8988T (cell line): Measurements from ENCODE around the gene BBX.

Experiments
- DNase-seq: peaks from one replicate; pipeline ENCODE4 v3.0.0; 2011

The BBX gene

DNA sequence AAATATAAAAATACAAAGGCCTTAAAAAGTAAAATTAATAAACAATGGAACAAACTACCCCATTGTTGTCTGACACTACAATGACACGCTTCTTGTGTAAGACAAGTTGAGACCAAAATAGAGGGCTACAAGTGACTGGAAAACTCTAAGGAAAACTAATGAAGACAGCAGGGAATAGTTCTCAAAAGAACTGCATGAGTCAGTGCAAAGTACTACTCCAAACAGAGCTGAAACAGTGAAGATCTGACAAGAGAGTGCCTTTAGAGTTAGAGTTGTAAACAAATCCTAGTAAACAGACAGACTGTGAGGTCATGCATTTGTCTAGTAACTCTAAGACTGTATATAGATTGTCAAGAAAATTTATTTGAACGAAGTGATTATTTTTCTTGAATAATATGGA, 233.9 kb downstream of the BBX start:
- DNase-seq: no peak

DNA sequence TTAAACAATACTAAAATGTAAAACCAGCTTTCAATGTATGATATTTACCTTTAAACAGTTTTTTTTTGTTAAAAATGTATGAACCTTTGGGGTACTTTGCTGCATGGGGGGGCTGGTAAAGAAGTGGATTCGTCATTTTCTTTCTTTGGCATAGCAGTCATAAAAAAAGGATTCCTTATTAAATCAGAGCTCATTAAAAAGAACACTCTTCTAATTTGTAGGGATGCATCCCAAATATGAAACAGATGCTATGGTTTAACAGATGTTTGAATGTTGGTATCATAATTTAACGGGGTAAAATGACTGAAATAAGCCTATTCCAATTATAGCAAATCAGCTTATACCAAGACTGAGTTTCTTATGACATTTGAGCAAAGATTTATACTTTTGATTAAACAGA, 234.4 kb downstream of the BBX start:
- DNase-seq: no peak

DNA sequence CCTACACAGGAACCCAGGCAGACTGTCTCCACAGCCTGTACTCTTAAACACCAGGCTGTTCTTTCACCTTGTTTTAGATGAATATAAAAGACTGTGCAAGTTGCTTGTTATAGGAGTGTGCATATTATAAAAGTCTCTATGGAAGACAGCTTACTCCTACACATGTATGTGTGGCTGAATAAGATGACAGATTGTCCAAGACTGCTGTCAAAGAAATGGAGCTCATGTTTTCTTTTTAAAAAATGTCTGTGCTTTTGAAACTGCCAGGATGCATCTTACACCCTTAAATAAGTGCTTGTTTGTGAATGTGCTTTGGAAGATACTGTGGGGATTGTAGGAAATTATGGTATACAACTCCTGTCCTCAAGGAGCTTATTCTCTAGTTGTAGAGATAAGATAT, 237.4 kb downstream of the BBX start:
- no peak for DNase-seq

DNA sequence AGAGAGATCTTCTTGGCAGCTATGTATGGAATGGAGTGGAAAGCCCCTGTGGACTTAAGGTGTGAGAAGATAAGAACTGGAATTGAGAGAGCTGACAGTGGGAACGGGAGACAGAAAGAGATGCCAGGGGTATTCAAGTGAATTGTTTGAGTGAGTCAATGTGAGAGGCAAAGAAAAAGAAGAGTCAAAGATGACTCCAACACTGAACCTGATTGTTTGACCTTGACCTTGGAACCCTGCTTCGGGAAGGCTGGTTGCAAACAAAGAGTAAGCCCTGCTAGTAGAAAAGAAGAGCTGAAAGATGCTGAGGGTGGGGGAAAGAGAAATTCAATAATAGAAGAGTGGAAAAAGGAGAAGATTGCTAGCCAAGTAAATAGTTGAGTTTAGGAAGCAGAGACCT, 238.6 kb downstream of the BBX start:
- DNase-seq: no peak

DNA sequence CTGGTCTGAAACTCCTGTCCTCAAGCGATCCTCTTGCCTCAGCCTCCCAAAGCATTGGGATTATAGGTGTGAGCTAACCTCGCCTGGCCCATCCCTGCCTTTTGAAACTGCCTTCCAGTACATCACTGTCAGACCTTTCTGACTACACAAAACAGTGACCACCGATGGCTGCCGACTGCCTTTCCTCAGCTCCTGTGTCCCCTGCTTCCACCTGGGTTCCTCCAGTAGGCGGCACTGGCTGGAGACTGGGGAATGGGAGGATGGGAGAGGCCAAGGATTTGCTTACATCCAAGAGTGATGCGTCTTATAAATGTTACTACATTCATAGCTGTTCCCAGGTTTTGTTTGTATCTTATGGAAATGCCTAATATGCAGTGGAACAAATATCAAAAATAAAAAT, 242.8 kb downstream of the BBX start:
- no peak for DNase-seq

DNA sequence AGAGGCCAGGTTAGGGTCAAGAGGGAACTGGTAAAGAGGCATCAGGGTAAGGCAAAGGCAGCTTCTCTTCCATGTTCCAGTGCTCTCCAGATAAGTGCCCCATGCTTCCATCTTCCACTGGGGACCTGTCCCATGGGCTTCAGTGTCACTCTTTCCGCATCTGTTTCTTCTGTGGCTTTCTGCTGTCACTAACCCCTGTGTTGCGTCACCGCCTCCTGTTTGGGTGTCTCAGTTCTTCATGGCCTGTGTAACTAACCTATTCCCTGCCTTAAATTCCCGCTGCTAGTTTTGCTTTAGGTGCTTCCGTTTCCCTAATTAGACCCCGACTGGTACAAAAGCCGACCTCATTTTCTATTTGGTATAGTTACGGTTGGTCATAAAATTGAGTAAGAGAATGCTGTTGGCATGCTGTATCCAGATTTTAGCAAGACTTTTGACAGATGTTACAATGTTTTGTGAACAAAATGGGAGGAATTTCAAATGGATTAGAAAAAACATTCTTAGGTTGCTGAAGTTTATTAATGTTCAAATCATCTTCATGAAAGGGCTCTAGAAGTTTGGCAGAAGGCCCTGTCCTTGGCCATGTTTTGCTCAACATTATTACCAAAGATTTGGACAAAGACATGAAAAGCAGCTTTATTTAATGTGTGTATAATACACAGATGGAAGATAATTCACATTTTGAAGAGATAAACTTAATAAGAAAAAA, 245.3 kb downstream of the BBX start:
- no peak for DNase-seq

DNA sequence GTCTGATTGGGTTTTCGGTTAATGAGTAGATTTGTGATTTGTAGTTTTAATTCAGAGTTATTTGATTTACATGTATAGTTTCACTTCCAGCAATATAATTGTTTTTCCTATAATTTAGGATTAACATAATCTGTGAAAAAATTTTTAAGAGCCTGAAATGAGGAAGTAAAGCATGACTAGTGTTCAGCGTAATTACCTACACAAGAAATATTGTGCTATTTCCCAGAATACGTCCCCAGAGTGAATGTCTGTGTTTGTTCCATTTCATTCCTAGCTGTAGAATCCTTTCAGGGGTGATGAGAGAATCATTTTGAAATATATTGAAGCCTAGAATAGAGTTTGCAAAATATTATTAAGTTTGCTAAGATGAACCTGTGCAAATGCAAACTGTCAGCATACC, 247.1 kb downstream of the BBX start:
- DNase-seq: no peak

DNA sequence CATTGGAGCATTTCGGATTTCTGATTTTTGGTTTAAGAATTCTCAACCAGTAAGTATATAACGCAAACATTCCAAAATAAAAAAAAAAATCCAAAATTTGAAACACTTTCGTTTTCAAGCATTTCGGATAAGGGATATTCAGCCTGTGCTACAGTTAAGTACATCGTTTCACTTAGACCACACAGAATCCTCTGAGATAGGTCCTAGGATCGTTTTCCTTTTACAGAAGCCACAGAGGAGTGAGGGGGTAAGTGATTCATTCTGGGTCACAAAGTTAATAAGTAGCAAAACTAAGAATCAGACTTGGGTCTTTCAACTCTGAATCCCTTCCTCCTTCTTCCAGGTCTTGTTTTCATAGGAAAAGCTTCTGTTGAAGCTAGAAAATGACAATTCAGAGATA, 249.3 kb downstream of the BBX start:
- DNase-seq: no peak

DNA sequence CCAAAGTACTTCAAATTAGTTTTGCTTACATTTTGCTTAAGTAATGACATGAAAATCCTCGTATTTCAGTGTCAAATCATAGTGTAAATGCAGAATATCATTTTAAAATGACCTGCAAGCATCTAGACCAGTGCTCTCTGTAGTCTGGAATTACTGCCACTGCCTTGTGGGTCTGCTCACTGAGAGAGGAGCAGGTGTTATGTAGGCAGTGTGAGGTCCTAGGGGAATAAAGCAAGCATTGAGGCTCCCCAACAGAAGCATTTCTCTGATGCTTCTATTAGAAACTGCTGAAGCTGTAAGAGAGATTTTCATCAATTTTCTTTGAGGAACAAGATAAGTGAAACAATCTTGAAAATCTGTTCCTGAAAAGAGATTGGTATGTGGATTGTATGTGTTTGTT, 253.2 kb downstream of the BBX start:
- DNase-seq: no peak

DNA sequence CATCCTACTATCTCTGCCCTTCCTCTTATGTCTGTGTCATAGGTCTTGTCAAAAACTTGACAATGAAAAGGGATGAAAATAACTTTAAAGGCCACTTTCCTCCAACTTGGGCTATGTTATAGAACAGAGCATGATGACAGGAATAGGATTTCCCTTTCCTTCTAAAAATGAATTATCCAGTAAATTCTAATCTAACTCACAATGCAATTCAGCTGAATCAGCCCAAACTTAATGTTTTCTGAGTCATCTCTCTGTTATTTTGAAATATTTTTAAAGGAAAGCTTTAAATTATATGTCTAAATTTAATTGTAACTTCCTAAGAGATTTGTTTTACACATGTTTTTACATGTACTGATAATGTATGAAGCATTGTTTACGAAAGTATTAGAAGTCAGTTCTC, 258.5 kb downstream of the BBX start:
- no peak for DNase-seq

DNA sequence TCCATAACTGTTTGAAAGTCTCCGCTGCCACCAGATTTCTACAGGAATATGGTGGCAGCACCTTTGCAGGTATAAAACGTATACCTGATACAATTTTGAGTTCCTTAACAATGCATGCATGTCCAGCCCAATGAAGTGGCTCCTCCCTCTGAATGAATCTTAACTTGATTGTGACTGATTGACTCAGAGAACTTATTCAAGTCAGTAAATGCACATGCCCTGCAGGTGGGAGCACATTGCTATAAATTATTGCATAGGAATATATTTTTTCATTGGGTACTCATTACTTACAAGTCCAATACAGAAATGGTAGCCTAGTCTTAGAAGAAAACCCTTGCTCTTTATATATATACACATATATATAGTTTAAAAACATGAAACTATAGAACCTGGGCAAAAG, 259.3 kb downstream of the BBX start:
- DNase-seq: no peak

DNA sequence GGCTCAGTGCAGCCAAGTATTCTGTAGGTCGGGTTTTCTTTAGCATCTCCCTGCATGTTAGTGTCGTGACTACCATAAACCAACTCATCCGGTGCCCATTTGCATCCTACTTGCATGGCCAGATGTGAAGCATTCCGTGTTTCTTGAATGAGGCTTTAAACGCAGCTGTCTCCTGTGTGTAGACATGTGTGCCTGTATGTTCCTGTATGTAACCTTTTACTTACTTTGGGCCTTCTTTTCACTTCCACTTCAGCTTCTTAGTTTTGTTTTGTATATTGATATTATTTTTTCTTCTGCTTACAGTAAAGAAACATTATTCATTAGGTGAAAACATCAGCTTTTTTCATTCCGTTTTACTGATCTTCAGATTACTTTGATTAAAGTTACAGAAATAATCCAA, 267.9 kb downstream of the BBX start:
- DNase-seq: no peak

DNA sequence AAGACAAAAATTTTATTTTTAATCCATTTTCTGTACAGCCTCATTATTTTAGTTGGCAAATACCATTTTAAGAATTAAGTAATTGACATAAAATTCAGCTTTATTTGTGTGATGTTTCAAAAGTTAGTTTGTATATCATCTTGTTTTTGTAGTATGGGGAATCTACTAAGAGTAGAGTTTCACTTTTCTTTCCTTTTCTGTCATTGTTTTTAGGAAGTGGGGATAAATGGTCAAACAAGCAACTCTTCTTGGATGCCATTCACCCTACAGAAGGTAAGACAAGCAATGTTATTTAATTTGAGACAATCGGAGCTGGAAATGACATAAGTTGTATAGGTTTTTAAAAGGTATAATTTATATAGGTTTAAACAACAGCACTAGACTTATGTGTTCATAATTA, 268.3 kb downstream of the BBX start:
- DNase-seq: no peak

DNA sequence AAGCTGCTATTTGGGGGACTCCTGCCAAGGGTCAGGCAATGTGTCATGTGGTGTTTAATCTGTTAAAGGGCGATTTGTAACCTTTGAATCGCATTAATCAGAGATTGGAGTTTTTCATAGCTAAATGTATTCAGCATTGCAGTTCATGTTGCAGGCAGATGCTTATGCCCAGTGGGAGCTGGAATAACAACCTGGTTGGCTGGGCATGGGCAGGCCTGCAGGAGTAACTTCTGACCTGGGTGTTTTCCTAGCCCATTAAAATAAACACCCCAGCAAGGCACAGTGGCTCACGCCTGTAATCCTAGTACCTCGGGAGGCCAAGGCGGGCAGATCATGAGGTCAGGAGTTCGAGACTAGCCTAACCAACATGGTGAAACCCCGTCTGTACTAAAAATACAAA, 268.7 kb downstream of the BBX start:
- DNase-seq: no peak

DNA sequence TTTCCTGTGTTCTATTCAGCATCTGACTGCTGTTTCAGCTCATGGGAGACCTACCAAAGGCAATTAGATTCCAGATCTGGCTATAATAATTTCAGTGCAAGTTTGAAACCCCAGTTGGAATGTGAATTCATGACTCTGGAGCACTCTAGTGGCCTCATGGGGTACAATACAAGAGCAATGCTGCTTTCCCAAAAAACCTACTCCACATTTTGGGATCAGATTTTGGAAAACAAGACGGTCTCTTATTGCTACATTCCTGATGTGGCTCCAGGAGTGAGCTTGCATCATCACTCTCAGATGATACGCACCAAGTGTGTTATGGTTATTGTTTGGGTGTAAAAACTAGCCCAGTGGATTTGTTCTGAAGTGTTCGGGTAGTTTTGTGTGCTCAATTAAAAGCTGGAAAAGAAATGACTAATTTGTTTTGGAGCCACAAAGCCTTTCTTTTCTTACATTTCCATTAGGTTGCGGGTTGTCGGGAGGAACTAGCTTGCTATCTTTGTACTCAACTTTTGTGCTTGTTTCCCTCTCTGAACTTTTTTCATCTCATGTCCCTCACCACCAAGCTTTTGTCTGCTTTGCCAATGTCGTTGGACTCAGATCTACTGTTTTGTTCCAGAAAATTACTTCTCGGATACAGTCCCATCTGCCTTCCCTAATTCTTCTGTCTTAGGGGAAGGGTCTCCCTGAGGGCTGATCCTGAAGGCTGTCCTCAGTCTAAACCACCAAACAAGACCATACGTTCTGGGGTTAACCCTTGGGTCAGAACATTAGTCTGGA, 272.1 kb downstream of the BBX start:
- DNase-seq: no peak

DNA sequence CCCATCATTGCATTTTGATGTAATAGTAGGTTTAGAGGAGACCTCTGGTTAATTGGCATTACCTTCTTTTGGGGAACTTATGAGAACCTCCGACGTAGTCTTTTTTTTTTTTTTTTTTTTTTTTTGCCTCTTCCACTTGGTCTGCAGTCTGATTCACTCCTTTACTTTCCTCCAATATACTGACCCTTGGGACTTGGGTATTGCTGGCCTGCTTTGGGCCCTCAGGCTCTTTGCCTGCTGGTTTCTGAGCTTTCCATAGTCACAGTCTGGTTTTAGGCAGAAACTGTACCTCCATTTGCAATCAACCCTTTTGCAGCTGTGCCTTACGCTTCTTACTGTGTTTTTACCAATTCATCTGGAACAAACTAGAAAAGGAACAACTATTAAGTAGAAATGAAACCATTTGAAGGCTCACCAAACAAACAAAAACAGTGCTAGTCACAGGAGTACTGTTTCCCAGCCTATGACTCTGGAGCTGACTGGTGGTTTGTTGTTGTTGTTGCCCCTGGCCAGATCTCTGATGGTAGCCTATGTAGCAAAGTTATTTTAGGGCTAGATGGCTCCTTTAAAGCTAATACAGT, 272.8 kb downstream of the BBX start:
- DNase-seq: no peak

DNA sequence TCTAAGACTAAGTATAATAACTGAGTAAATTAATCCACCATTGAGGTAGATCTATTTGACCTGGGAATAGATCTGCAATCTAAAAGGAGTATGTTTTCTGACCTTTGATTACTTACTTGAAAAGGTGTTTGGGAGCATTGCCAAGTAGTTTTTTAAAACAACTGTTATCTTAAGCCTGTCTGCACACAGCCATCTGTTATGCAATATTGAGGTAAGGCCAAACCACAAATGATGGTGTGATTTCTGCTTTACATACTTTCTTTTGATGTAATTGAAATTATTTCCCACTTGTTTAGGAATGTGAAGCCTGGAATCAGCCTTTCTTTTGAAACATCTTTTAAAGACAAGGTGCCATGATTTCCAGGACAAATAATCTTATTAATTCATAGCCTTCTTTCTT, 274.0 kb downstream of the BBX start:
- DNase-seq: no peak

DNA sequence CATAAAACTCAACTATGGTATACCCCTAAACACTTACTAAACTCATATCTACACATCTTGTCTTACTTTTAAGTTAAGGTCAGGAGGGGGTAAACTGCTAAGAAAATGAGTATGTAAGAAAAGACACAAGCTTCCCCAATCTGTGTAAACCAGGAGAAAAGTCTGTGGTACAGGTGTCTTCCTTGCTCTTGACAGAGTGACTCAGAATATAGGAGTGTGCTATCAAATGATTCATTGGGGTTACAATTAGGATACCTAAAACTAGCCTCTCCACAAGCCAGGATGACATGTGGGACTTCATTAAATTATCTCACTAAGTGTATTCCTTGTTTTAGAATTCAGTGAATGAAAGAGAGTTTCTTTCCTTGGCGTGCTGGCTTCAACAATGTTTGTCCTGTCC, 274.8 kb downstream of the BBX start:
- DNase-seq: no peak

DNA sequence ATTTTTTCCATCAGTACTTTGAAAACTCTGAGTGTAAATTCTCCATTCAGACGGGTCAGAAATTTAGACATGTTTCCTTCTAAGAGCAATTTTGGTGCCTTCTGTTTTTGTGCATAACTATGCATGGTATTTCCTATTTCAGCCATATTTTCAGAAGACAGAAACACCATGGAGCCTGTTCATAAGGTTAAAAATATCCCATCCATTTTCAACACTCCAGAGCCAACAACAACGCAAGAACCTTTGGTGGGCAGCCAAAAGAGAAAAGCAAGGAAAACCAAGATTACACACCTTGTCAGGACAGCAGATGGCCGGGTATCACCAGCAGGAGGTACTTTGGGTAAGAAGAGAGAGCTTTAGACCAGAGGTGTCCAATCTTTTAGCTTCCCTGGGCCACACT, 275.6 kb downstream of the BBX start:
- DNase-seq: no peak

DNA sequence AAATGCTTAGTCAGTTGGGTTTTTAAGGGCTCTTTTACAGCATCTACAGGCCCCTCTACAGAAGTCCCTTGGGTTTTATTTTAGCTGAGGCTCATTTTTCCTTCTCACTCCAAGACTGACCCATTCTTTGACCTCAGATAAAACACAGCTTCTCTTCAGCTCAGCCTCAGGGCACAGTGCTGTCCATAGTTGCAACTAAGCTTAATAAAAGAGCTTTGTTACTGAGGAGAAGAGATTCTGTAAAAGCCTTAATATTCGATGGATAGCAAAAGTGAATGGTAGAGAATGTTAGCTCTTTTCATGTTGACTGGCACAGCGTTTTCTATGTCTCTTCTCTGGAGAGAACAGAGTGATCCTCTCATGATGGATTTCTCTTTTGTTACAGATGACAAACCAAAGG, 277.9 kb downstream of the BBX start:
- DNase-seq: no peak

DNA sequence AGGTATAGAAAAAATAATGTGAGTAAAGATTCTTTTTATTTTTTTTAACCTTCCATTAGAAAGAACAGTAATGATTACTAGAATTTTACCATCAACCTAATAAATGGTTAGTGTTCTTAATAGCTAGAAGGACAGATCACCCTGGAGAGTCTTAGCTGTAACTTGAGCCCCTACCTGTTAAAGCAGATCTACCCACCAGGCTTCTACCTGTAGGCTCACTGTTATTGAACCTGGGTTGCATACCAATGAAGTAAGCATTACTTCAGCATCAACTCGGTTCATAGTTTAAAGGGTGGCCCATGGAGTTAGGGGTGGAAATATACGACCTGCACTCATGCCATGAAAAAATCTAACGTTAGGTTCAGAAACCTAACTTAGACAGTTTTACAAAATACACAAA, 280.4 kb downstream of the BBX start:
- no peak for DNase-seq

DNA sequence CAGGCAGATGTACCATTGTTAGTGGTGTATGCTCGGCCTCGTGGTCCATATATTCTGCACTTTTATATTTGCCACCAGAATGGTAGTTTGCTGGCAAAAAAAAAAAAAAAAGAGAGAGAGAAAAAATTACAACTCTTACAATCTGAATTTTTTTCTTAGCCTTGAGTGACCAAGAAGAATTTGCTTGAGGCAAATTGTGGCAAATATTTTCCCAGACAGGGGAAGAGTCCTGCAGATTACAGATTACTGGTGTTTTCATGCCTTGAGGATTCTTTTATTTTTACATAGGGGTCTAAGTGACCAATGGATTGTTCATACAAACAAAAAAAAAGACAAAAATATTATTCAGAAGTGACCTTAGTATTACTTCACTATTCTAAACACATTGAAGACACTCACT, 283.3 kb downstream of the BBX start:
- DNase-seq: no peak

DNA sequence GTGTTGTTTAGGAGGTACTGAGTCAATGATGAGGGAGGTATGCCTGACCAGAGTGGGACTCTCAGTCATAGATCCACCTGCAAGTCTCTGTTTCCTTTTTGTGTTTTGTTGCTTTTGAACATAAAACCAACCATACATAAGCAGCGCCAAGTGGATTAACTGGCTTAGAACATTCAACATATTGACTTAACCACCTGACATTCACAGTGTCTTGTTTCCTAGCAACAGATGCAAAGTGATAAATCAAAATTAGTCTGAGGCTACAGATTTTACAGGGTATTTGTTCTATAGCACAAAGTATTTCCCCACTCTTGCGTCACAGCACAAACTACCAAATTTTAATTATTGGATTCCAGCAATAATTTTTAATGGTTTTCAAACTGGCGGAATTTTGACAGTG, 283.8 kb downstream of the BBX start:
- DNase-seq: no peak
